ENCODE data around the gene DNAJC1.
"Not testable (repeated sequence)": the region's sequence is repeated elsewhere in the genome, so short reads cannot be mapped to it uniquely, and the experiment has no call there.

The DNAJC1 gene

DNA sequence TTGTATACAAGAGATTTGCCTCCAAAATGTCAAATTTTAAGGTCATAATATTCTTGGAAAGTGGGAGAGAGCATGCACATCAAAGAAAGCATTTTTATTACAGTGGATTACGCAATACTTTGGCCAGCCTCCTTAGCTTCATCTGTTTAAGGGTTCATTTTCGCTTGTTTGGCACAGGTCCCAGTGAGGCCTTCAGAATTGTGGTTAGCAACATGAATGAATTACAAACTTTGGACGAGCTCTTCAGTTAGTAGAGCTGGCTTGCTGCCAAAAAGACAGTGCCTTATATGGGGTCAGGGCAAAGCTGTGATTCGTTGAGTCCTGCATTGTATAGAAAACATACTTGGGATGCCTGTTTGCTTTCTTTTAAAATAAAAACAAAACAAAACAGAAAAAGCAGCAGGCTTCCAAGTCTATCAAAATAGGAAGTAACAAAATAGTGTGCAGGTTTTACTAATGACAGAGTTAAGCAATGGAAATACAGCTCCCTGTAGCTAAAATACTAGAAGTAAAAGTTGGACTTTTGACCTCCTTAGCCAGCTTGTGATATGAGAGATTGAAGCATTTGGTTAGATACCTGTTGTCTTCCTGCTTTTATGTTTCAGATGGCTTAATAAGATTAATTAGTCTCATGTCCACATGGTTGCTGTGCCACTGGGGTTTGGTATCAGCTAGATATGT is 278.7 kb downstream of the DNAJC1 start:
- peak; percentile 96 for DNase-seq (ENCODE audit: low read depth)

GRCh38 chr10:21724020-21724589 is 279.4 kb downstream of the DNAJC1 start:
- DNase-seq (ENCODE audit: low read depth), result no peak

GRCh38 chr10:21722209-21722608 is 281.3 kb downstream of the DNAJC1 start:
- no peak for DNase-seq (ENCODE audit: low read depth)

GRCh38 chr10:21721000-21721665 is 282.4 kb downstream of the DNAJC1 start:
- no peak for DNase-seq (ENCODE audit: low read depth)

GRCh38 chr10:21720090-21720489 is 283.4 kb downstream of the DNAJC1 start:
- DNase-seq (ENCODE audit: low read depth), result no peak

DNA sequence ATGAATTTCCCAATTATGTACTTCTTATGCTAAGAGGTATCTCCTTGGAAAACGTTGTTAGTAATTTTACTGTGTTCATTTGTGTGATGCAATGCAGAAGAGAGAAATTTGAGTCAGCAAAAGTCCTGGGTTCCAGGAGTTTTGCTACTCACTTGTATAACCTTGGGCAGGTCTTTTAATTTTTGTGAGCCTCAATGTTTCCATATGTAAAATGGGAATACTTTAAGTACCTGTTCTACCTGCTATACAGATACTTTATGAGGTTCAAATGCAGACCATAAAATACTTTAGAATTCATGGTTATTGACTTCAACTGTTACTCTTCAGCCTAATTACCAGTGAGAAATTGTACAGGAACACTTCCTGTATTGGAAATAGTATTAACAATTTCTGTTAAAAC is 284.0 kb downstream of the DNAJC1 start:
- DNase-seq (ENCODE audit: low read depth), result no peak

DNA sequence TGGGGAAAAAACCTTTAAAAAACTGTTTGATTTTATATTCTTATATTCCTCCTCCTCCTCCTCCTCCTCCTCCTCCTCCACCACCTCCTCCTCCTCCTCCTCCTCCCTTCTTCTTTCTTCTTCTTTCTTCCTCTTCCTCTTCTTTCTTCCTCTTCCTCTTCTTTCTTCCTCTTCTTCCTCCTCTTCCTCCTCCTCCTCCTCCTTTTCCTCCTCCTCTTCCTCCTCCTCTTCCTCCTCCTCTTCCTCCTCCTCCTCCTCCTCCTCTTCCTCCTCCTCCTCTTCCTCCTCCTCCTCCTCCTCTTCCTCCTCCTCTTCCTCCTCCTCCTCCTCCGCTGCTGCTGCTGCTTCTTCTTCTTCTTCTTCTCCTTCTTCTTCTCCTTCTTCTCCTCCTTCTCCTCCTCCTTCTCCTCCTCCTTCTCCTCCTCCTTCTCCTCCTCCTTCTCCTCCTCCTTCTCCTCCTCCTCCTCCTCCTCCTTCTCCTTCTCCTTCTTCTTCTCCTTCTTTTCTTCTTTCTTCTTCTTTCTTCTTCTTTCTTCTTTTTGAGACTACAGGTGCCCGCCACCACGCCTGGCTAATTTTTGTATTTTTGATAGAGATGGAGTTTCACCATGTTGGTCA is 286.0 kb downstream of the DNAJC1 start:
- not testable (repeated sequence) for DNase-seq (ENCODE audit: low read depth)

DNA sequence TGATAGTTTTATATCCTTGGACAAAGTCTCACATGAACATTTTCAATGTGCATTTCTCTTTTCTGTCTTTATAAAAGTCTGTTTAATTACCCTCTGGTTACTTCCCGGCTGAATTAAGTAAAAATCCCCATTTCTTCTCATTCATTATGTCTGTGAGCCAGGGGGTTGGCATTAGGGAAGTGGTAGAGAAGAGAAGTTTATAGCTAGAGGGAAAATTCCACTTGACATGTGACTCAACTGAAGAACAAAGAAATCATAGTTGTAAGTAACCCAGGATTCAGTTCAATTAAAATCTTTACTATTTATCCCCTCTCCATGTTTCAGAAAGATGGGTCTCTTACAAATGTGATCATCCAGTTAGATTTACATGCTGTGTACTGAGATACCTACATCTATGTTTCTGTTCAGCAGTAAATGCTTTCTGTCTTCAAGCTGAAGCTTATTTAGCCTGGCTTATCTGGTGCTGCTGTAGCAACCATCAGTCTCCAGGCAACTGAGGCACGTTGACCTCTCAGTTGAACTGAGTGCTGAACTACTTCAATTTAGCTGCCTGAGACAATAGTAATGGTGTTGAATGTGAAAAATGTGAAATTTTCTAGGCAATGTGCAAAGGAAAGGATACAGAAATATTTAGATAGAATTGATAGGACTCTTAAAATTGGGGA is 287.9 kb downstream of the DNAJC1 start:
- no peak for DNase-seq (ENCODE audit: low read depth)

DNA sequence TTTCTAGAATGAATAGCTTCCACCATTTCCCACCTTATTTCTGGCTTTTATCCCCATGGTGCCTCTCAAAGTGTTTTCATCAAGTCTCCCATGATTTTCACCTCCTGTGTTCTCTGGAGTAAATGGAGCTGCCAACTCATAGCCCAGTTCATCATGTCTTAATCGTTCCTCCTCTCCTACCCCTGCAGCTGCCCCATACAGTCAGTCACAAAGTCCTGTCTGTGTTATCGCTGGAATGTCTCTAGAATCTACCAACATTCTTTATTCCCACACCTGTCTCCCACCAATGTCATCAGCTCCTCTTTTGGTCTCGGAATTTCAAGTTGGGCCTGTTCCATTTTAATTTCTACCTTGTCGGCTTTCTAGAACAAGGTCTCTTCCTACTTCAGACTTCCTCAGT is 290.6 kb downstream of the DNAJC1 start:
- DNase-seq (ENCODE audit: low read depth), result no peak

GRCh38 chr10:21707498-21707897 is 296.0 kb downstream of the DNAJC1 start:
- no peak for DNase-seq (ENCODE audit: low read depth)
